Fibroblast of pulmonary artery (primary cell): ENCODE data around the gene SUPT16H.

Source experiments
- DNase-seq: peaks from one replicate; pipeline ENCODE4 v3.0.0-alpha.2; 2010; ENCODE audit warnings: low read depth
- H3K4me3 ChIP-seq: replicated peaks from 2 replicates; pipeline ENCODE4 v1.5.1; 2011; ENCODE audit warnings: low read depth, mild to moderate bottlenecking, control low read depth, low read length, moderate library complexity
- CTCF ChIP-seq: IDR thresholded peaks from 2 replicates; pipeline ENCODE4 v1.5.1; 2011; ENCODE audit warnings: mild to moderate bottlenecking, control low read depth, low read length, inconsistent platforms; ENCODE audit errors: missing control alignments

SUPT16H gene

GRCh38 chr14:21343035-21343794, 40.6 kb downstream of the SUPT16H start:
- no peak overlapping the region for H3K4me3 ChIP-seq
- no peak for TF ChIP-seq CTCF
- no peak for DNase-seq

DNA sequence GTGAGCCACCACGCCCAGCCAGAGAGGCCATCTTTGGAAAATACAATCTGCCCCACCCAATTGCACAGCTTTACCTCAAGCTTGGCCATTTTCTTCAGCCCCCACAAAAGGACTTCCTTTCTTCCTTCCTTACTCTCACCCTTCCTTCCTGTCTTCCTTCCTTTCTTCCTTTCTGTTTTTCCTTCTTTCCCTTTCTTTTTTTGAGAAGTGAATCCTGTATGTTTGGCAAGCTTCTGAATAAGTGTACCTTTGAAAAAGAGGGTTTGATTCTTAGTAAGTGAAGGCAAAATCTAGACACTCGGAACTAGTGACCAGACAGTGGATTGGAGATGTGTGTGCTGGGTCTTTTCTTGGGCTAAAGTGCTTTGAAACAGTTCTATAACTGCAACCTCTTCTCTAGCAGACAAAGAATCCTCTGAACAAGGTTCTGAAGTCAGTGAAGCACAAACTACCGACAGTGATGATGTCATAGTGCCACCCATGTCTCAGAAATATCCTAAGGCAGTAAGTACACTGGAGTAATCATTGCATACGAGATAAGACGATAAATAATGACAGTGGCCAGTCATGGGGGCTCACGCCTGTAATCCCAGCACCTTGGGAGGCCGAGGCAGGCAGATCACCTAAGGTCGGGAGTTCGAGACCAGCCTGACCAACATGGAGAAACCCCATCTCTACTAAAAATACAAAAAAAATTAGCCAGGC, 49.5 kb downstream of the SUPT16H start:
- H3K4me3 ChIP-seq: no peak overlapping the region
- TF ChIP-seq CTCF: no peak

DNA sequence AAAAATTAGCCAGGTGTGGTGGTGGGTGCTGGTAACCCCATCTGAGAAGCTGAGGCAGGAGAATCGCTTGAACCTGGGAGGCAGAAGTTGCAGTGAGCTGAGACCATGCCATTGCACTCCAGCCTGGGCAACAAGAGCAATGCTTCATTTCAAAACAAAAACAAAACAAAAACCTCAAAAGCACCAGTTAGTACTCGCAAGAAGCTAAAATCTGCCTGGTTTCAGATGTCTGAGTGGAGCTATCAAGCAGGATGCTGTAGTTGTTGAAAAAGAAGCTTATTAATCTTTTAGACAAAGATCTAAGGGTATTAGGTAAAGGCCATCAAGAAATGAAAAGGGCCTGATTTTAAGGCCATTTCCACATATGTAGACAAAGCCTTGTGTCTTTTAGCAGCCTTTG, 50.9 kb downstream of the SUPT16H start:
- no peak for TF ChIP-seq CTCF
- DNase-seq: no peak
- H3K4me3 ChIP-seq: no peak overlapping the region

More for the DNA sequence above, 49.5 kb downstream of the SUPT16H start:
- DNase-seq: no peak

DNA sequence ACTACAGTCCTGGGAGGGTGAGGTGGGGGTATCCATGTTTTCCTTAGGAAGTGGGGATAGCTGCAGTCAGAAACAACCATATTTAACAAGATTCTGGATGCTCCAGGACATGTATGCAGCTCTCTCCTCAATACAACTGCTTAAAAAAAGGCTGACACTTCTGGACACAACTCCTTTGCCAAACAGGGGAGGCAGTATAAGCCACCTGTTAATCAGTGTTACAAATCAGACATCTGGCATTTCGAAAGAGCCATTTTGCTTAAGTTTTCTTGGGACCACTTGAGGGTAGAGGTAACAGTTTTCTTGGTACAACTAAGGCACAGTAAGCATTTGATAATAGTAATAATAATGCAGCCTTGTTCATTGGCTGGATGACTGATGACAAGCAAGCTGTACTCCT, 56.8 kb downstream of the SUPT16H start:
- DNase-seq: peak; percentile 6
- TF ChIP-seq CTCF: no peak
- H3K4me3 ChIP-seq: no peak overlapping the region

GRCh38 chr14:21322716-21323115, 61.1 kb downstream of the SUPT16H start:
- H3K4me3 ChIP-seq: no peak overlapping the region
- no peak for DNase-seq
- TF ChIP-seq CTCF: no peak

DNA sequence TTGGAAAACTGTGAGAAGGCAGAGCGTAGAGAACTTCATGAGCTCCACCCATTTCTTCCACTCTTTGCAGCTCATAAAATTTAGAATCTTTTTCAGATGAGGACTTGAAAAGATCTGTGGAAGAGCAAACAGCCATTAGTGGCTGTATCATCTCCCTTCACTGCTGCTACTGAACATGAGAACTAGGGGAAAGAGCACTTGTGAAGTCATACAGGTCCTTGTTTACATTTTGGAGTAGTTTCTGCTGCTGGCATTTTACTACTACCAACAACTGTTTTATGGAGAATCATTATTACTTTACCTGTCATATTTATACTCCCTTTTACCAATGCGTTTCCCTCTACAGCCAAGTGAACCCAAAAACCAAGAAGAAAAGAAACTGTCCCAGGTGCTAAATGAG, 62.9 kb downstream of the SUPT16H start:
- TF ChIP-seq CTCF: no peak
- no peak overlapping the region for H3K4me3 ChIP-seq
- no peak for DNase-seq
